ENCODE data around the gene PJA1. TPM values are rescaled to one million over a fixed set of nuclear protein-coding genes. Genes with fewer than 3 reads are reported as not detected.
A peak's percentile ranks its signal among the peaks of the same experiment; 100 is the strongest.

Gene PJA1
- polyA plus RNA-seq, 4 donors = 3.6 to 30.5 (median 9.8) TPM

DNA sequence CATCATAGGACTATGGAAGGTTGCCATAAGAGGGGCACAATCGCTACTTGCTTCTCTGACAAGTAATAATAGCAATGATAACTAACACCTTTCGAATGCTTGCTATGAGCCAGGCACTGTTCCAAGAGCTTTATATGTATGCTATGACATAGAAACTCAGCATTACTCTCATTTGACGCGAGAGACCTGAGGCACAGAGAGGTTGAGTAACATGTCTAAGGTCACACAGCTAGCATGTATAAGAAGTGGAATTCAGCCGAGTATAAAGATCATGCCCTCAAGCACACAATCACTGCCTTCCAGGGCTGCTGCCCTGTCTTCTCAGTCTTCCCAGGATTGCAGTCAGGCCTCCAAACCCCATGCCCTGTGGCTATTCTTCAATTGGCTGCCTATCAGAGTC is 19.5 kb downstream of the PJA1 start:
- 86 to 91% (median 88%) methylated on average over 5 of the region's 5 CpGs for WGBS, 3 donors
- H3K36me3 ChIP-seq (ENCODE audit: control insufficient read depth in 3 of 3, insufficient read depth in 2 of 3, low read depth in 1 of 3, low read length in 3 of 3) = no peaks in the 10 kb centered on the region
- no peaks in the 10 kb centered on the region for H3K27me3 ChIP-seq (ENCODE audit: control insufficient read depth in 3 of 3, insufficient read depth in 3 of 3, low read length in 3 of 3)
- no peaks in the 10 kb centered on the region for H3K9me3 ChIP-seq (ENCODE audit: control insufficient read depth in 2 of 2, insufficient read depth in 1 of 2, low read depth in 1 of 2, low read length in 1 of 2)
- DNase-seq (no peak), FAIRE-seq (no peak)
- no peaks in the 10 kb centered on the region for H3K4me1 ChIP-seq (ENCODE audit: control insufficient read depth in 3 of 3, insufficient read depth in 2 of 3, low read depth in 1 of 3, low read length in 2 of 3)
- no peak overlapping the region for H3K4me3 ChIP-seq (ENCODE audit: low read depth in 1 of 3, low read length in 3 of 3)
- H3K27ac ChIP-seq (ENCODE audit: low read depth in 1 of 3, low read length in 2 of 3) = no peak overlapping the region

- DNase-seq (no peak), FAIRE-seq (no peak)
- Histone ChIP-seq H3K27ac (ENCODE audit: low read depth in 1 of 3, low read length in 2 of 3) (no peak overlapping the region), H3K9me3 (ENCODE audit: control insufficient read depth in 2 of 2, insufficient read depth in 1 of 2, low read depth in 1 of 2, low read length in 1 of 2) (no peaks in the 10 kb centered on the region), H3K27me3 (ENCODE audit: control insufficient read depth in 3 of 3, insufficient read depth in 3 of 3, low read length in 3 of 3) (no peaks in the 10 kb centered on the region), H3K4me1 (ENCODE audit: control insufficient read depth in 3 of 3, insufficient read depth in 2 of 3, low read depth in 1 of 3, low read length in 2 of 3) (no peaks in the 10 kb centered on the region), H3K36me3 (ENCODE audit: control insufficient read depth in 3 of 3, insufficient read depth in 2 of 3, low read depth in 1 of 3, low read length in 3 of 3) (no peaks in the 10 kb centered on the region), H3K4me3 (ENCODE audit: low read depth in 1 of 3, low read length in 3 of 3) (no peak overlapping the region)
- WGBS, 3 donors = 65 to 84% (median 72%) methylated on average over 6 to 7 of the region's 7 CpGs
Observed at GRCh38 chrX:69144838-69145680, 20.2 kb downstream of the PJA1 start.

DNA sequence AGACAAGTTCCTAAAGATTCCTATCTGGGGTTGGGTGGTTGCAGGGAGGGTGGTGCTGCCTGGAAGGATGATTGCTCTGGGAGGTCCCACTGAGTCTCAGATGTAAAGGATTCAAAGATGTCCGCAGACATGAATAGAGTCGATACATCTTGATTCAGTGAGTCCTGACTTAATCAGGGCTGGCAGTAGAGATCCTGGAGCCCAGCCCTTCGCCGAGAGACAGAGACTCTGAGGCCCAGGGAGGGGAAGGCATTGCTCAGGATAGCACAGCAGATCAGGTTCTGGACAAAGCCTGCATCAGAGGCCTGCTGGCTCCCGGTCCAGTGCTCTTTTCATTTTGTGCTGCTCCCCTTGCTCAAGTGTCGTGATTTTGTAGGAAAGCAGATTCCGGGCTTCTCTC is 21.7 kb downstream of the PJA1 start:
- no peak overlapping the region for H3K4me3 ChIP-seq (ENCODE audit: low read depth in 1 of 3, low read length in 3 of 3)
- H3K4me1 ChIP-seq (ENCODE audit: control insufficient read depth in 3 of 3, insufficient read depth in 2 of 3, low read depth in 1 of 3, low read length in 2 of 3) = no peaks in the 10 kb centered on the region
- H3K27ac ChIP-seq (ENCODE audit: low read depth in 1 of 3, low read length in 2 of 3) = no peak overlapping the region
- no peaks in the 10 kb centered on the region for H3K27me3 ChIP-seq (ENCODE audit: control insufficient read depth in 3 of 3, insufficient read depth in 3 of 3, low read length in 3 of 3)
- no peaks in the 10 kb centered on the region for H3K36me3 ChIP-seq (ENCODE audit: control insufficient read depth in 3 of 3, insufficient read depth in 2 of 3, low read depth in 1 of 3, low read length in 3 of 3)
- DNase-seq (no peak), FAIRE-seq (no peak)
- 81 to 96% (median 89%) methylated on average over 7 of the region's 7 CpGs for WGBS, 3 donors
- H3K9me3 ChIP-seq (ENCODE audit: control insufficient read depth in 2 of 2, insufficient read depth in 1 of 2, low read depth in 1 of 2, low read length in 1 of 2) = no peaks in the 10 kb centered on the region

DNA sequence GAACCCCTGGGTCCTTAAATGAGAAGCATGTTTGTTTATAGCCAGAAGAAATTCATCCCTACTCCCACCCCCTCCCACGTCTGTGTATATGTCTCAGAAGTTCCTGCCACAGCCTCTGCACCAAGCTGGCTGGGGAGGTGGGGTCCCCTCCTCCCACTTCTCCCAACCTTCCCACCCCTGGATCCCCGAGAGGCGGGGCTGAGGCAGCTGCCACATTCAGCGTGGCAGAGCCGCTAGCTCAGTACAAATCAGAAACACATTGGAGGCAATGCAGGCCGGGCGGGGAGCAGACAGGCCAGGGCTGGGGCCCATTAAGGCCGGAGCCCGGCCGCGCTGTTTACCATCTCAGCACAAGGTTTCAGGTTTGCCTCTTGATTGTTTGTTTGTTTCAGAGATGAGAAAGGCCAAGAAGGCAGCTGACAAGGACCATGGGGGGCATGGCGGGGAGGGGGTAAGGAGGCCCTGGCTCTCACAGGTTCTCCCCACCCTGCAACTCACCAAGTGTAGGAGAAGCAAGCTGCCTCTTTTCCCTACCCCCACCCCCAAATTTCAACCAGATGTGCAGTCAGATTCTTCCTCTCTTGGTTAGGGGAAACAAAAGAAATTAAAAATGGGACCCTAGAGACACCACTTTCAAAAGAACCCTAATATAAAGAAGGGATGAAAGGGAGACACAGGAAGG is 22.3 kb downstream of the PJA1 start:
- 81 to 84% (median 81%) methylated on average over 12 of the region's 12 CpGs for WGBS, 3 donors
- Histone ChIP-seq H3K36me3 (ENCODE audit: control insufficient read depth in 3 of 3, insufficient read depth in 2 of 3, low read depth in 1 of 3, low read length in 3 of 3) (no peaks in the 10 kb centered on the region), H3K27me3 (ENCODE audit: control insufficient read depth in 3 of 3, insufficient read depth in 3 of 3, low read length in 3 of 3) (no peaks in the 10 kb centered on the region), H3K9me3 (ENCODE audit: control insufficient read depth in 2 of 2, insufficient read depth in 1 of 2, low read depth in 1 of 2, low read length in 1 of 2) (no peaks in the 10 kb centered on the region), H3K27ac (ENCODE audit: low read depth in 1 of 3, low read length in 2 of 3) (no peak overlapping the region), H3K4me1 (ENCODE audit: control insufficient read depth in 3 of 3, insufficient read depth in 2 of 3, low read depth in 1 of 3, low read length in 2 of 3) (peaks cover 0 to 2% (median 0%) of the 10 kb centered on the region in 3 donors), H3K4me3 (ENCODE audit: low read depth in 1 of 3, low read length in 3 of 3) (no peak overlapping the region)
- FAIRE-seq = no peak
- DNase-seq = no peak

GRCh38 chrX:69140837-69141236 is 24.4 kb downstream of the PJA1 start:
- Histone ChIP-seq H3K36me3 (ENCODE audit: control insufficient read depth in 3 of 3, insufficient read depth in 2 of 3, low read depth in 1 of 3, low read length in 3 of 3) (no peaks in the 10 kb centered on the region), H3K27me3 (ENCODE audit: control insufficient read depth in 3 of 3, insufficient read depth in 3 of 3, low read length in 3 of 3) (no peaks in the 10 kb centered on the region), H3K9me3 (ENCODE audit: control insufficient read depth in 2 of 2, insufficient read depth in 1 of 2, low read depth in 1 of 2, low read length in 1 of 2) (no peaks in the 10 kb centered on the region), H3K4me3 (ENCODE audit: low read depth in 1 of 3, low read length in 3 of 3) (no peak overlapping the region), H3K4me1 (ENCODE audit: control insufficient read depth in 3 of 3, insufficient read depth in 2 of 3, low read depth in 1 of 3, low read length in 2 of 3) (peaks cover 0 to 16% (median 0%) of the 10 kb centered on the region in 3 donors), H3K27ac (ENCODE audit: low read depth in 1 of 3, low read length in 2 of 3) (no peak overlapping the region)
- DNase-seq = no peak
- no peak for FAIRE-seq
- WGBS, 3 donors = 82 to 85% (median 83%) methylated on average over 5 of the region's 5 CpGs

GRCh38 chrX:69139516-69139915 is 25.7 kb downstream of the PJA1 start:
- H3K4me1 ChIP-seq (ENCODE audit: control insufficient read depth in 3 of 3, insufficient read depth in 2 of 3, low read depth in 1 of 3, low read length in 2 of 3) = peaks cover 0 to 16% (median 0%) of the 10 kb centered on the region in 3 donors
- H3K27me3 ChIP-seq (ENCODE audit: control insufficient read depth in 3 of 3, insufficient read depth in 3 of 3, low read length in 3 of 3) = no peaks in the 10 kb centered on the region
- no peaks in the 10 kb centered on the region for H3K36me3 ChIP-seq (ENCODE audit: control insufficient read depth in 3 of 3, insufficient read depth in 2 of 3, low read depth in 1 of 3, low read length in 3 of 3)
- FAIRE-seq (no peak), DNase-seq (no peak)
- 74 to 84% (median 82%) methylated on average over 10 of the region's 10 CpGs for WGBS, 3 donors
- H3K9me3 ChIP-seq (ENCODE audit: control insufficient read depth in 2 of 2, insufficient read depth in 1 of 2, low read depth in 1 of 2, low read length in 1 of 2) = no peaks in the 10 kb centered on the region
- peak overlapping the region in 1 of 3 donors; percentile 10 for H3K27ac ChIP-seq (ENCODE audit: low read depth in 1 of 3, low read length in 2 of 3)
- H3K4me3 ChIP-seq (ENCODE audit: low read depth in 1 of 3, low read length in 3 of 3) = no peak overlapping the region

DNA sequence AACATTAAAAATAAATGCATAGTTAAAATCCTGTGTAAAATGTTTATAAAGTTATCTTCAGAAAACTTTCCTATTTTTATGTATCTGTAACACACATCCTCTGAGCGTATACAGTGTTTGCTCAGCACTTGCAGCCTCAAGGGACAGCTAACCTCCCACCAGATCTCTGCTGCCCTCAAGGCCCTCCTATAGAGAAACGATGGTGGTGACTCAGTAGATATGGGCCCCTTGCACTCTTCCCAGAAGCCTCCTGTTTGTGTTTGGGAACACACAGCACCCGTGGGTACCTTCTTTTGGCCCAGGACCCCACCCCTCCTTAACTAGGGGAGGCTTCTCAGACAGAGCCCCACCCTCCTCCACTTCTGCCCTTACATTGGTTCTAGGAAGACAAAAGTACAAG is 26.7 kb downstream of the PJA1 start:
- FAIRE-seq = no peak
- H3K27ac ChIP-seq (ENCODE audit: low read depth in 1 of 3, low read length in 2 of 3) = peak overlapping the region in 1 of 3 donors; percentile 49
- WGBS, 3 donors = 39 to 60% (median 45%) methylated on average over 3 of the region's 3 CpGs

DNA sequence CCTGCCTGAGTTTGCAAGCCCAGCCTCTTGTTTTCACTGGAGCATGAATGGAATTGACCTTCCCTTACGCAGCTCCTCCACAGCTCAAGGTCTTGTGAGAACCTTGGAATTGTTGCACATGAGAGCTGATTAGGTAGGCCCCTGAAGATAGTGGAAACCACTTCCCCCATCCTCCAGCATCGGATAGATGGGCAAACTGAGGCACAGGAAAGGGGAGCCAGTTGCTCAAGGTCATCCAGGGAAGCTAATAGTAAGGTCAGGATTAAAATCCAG is 27.2 kb downstream of the PJA1 start:
- WGBS, 3 donors = 70 to 79% (median 79%) methylated on average over 2 of the region's 2 CpGs
- Histone ChIP-seq H3K27ac (ENCODE audit: low read depth in 1 of 3, low read length in 2 of 3) (peak overlapping the region in 2 of 3 donors; percentile 72 to 76), H3K9me3 (ENCODE audit: control insufficient read depth in 2 of 2, insufficient read depth in 1 of 2, low read depth in 1 of 2, low read length in 1 of 2) (no peaks in the 10 kb centered on the region), H3K4me3 (ENCODE audit: low read depth in 1 of 3, low read length in 3 of 3) (no peak overlapping the region), H3K36me3 (ENCODE audit: control insufficient read depth in 3 of 3, insufficient read depth in 2 of 3, low read depth in 1 of 3, low read length in 3 of 3) (no peaks in the 10 kb centered on the region), H3K27me3 (ENCODE audit: control insufficient read depth in 3 of 3, insufficient read depth in 3 of 3, low read length in 3 of 3) (no peaks in the 10 kb centered on the region), H3K4me1 (ENCODE audit: control insufficient read depth in 3 of 3, insufficient read depth in 2 of 3, low read depth in 1 of 3, low read length in 2 of 3) (peaks cover 0 to 16% (median 0%) of the 10 kb centered on the region in 3 donors)
- FAIRE-seq = no peak
- DNase-seq = no peak

More for the DNA sequence above, 26.7 kb downstream of the PJA1 start:
- H3K36me3 ChIP-seq (ENCODE audit: control insufficient read depth in 3 of 3, insufficient read depth in 2 of 3, low read depth in 1 of 3, low read length in 3 of 3) = no peaks in the 10 kb centered on the region
- H3K4me3 ChIP-seq (ENCODE audit: low read depth in 1 of 3, low read length in 3 of 3) = no peak overlapping the region
- no peaks in the 10 kb centered on the region for H3K9me3 ChIP-seq (ENCODE audit: control insufficient read depth in 2 of 2, insufficient read depth in 1 of 2, low read depth in 1 of 2, low read length in 1 of 2)
- H3K4me1 ChIP-seq (ENCODE audit: control insufficient read depth in 3 of 3, insufficient read depth in 2 of 3, low read depth in 1 of 3, low read length in 2 of 3) = peaks cover 0 to 16% (median 0%) of the 10 kb centered on the region in 3 donors
- no peak for DNase-seq
- no peaks in the 10 kb centered on the region for H3K27me3 ChIP-seq (ENCODE audit: control insufficient read depth in 3 of 3, insufficient read depth in 3 of 3, low read length in 3 of 3)
